DND-41 (cell line): ENCODE results near the gene KNCN.

Experiments
- ATAC-seq: fragments of 200-7000 bp; cut with Tn5 transposase; 3 replicates; pipeline ENCODE4 v1.9.1; 2021; ENCODE audit warnings: low read depth; ENCODE audit not compliant: insufficient read depth
- DNase-seq: peaks from one replicate; pipeline ENCODE4 v3.0.0-alpha.2; 2020
- H2AFZ ChIP-seq: 2 replicates; pipeline ENCODE4 v1.6.0; 2012; ENCODE audit warnings: low read depth, low read length
- H3K27ac ChIP-seq: 2 replicates; pipeline ENCODE4 v1.5.1; 2012; ENCODE audit warnings: low read length, inconsistent platforms
- H3K27me3 ChIP-seq: fragments of 200-600 bp; sonication (generic); 2 replicates; pipeline ENCODE4 v1.6.0; 2012; ENCODE audit warnings: low read length, mild to moderate bottlenecking, inconsistent platforms; ENCODE audit not compliant: insufficient read depth, poor library complexity
- H3K36me3 ChIP-seq: 2 replicates; pipeline ENCODE4 v1.5.1; 2012; ENCODE audit warnings: low read length, inconsistent platforms; ENCODE audit not compliant: insufficient read depth
- H3K4me1 ChIP-seq: 2 replicates; pipeline ENCODE4 v1.5.1; 2012; ENCODE audit warnings: mild to moderate bottlenecking, low read length; ENCODE audit not compliant: insufficient read depth
- H3K4me2 ChIP-seq: 2 replicates; pipeline ENCODE4 v1.6.0; 2012; ENCODE audit warnings: mild to moderate bottlenecking, moderate library complexity, low read length, inconsistent platforms; ENCODE audit not compliant: insufficient read depth
- H3K4me3 ChIP-seq, 2 experiments: fragments of 200-600 bp in 1 of 2; shearing (Covaris generic) in 1 of 2; 2 replicates each; pipeline ENCODE4 v1.5.1; 2012 to 2016; ENCODE audit warnings: inconsistent platforms in 2 of 2, low read length in 2 of 2, mild to moderate bottlenecking in 2 of 2, low read depth in 1 of 2, moderate library complexity in 1 of 2
- H3K79me2 ChIP-seq: 2 replicates; pipeline ENCODE4 v1.6.0; 2012; ENCODE audit warnings: low read length, inconsistent platforms; ENCODE audit not compliant: insufficient read depth
- H3K9ac ChIP-seq: 2 replicates; pipeline ENCODE4 v1.6.0; 2012; ENCODE audit warnings: low read depth, mild to moderate bottlenecking, inconsistent platforms, low read length, moderate library complexity
- H3K9me3 ChIP-seq: 2 replicates; pipeline ENCODE4 v1.5.1; 2012; ENCODE audit warnings: low read length, moderate library complexity, mild to moderate bottlenecking, inconsistent platforms; ENCODE audit not compliant: insufficient read depth, severe bottlenecking
- H4K20me1 ChIP-seq: 2 replicates; pipeline ENCODE4 v1.6.0; 2012; ENCODE audit warnings: low read length; ENCODE audit not compliant: insufficient read depth
- CTCF ChIP-seq: IDR thresholded peaks from 2 replicates; pipeline ENCODE4 v1.5.1; 2012; ENCODE audit warnings: borderline replicate concordance, low read length, moderate library complexity, mild to moderate bottlenecking; ENCODE audit not compliant: poor library complexity, severe bottlenecking; ENCODE audit errors: extremely low read depth
- EZH2 ChIP-seq: IDR thresholded peaks from 3 replicates; pipeline ENCODE4 v1.6.1; 2012; ENCODE audit warnings: borderline replicate concordance, low read depth, mild to moderate bottlenecking, moderate library complexity, low read length, inconsistent platforms; ENCODE audit not compliant: severe bottlenecking

KNCN gene

DNA sequence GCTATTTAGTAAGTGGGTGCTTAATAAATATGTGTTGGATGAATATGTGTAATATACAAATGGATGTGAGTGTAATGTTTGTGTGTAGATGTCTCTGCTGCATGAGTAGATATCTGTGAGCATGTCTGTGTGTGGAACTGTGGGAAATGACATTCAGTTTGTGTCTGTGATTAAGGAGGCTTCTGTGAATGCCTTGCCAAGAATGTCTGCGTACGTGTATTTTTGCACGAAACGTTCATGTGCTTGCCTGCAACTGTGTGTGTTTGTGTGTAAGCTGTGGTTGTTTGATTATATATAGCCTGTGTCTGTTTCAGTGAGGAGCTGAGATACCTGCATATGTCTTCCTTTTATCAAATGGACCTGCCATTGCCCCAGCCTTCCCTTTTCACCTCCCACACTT, 48.0 kb downstream of the KNCN start:
- Histone ChIP-seq H3K36me3 (no peaks in the 10 kb centered on the region), H3K4me3 (no peak overlapping the region), H3K9ac (no peak overlapping the region), H3K9me3 (no peaks in the 10 kb centered on the region), H3K4me2 (no peak overlapping the region), H3K27me3 (peaks cover 3% of the 10 kb centered on the region), H3K4me1 (no peaks in the 10 kb centered on the region), H4K20me1 (no peaks in the 10 kb centered on the region), H2AFZ (no peak overlapping the region), H3K79me2 (no peaks in the 10 kb centered on the region), H3K27ac (no peak overlapping the region)
- DNase-seq (no peak), ATAC-seq (no peak)
- TF ChIP-seq EZH2: no peak
- no peak for TF ChIP-seq CTCF

GRCh38 chr1:46501528-46501927, 49.9 kb downstream of the KNCN start:
- H3K9ac ChIP-seq: no peak overlapping the region
- no peak overlapping the region for H2AFZ ChIP-seq
- H3K9me3 ChIP-seq: no peaks in the 10 kb centered on the region
- TF ChIP-seq CTCF (no peak), EZH2 (no peak)
- no peak overlapping the region for H3K27ac ChIP-seq
- H3K36me3 ChIP-seq: no peaks in the 10 kb centered on the region
- H3K79me2 ChIP-seq: no peaks in the 10 kb centered on the region
- peaks cover 3% of the 10 kb centered on the region for H3K27me3 ChIP-seq
- no peaks in the 10 kb centered on the region for H3K4me1 ChIP-seq
- H4K20me1 ChIP-seq: no peaks in the 10 kb centered on the region
- H3K4me2 ChIP-seq: no peak overlapping the region
- H3K4me3 ChIP-seq: no peak overlapping the region
- ATAC-seq: no peak
- DNase-seq: no peak

DNA sequence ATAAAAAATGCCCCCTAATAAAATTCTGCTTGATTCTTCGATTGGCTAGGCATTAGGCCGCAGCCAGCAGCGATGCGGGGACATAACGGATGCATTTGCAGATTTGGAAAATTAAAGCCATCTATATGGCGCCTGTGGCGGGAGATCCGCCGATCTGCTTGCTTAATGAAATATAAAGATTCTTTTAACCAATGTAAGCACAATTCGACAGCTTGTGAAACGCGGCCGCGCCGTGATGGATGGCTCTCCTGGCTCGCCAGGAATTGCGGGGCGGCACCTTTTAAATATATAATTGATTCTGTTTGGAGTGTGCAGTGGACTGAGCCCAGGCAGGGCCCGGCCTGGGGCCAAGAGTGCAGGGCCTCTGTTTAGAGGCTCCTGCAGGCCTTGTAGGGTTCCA, 53.8 kb downstream of the KNCN start:
- no peak overlapping the region for H3K4me2 ChIP-seq
- H3K36me3 ChIP-seq: no peaks in the 10 kb centered on the region
- no peak for TF ChIP-seq EZH2
- TF ChIP-seq CTCF: no peak
- ATAC-seq (no peak), DNase-seq (no peak)
- H3K9ac ChIP-seq: no peak overlapping the region
- no peaks in the 10 kb centered on the region for H3K4me1 ChIP-seq
- H3K79me2 ChIP-seq: no peaks in the 10 kb centered on the region
- H3K9me3 ChIP-seq: no peaks in the 10 kb centered on the region
- no peak overlapping the region for H3K27ac ChIP-seq
- H3K27me3 ChIP-seq: peaks cover 23% of the 10 kb centered on the region
- H2AFZ ChIP-seq: no peak overlapping the region
- no peak overlapping the region for H3K4me3 ChIP-seq
- H4K20me1 ChIP-seq: no peaks in the 10 kb centered on the region

DNA sequence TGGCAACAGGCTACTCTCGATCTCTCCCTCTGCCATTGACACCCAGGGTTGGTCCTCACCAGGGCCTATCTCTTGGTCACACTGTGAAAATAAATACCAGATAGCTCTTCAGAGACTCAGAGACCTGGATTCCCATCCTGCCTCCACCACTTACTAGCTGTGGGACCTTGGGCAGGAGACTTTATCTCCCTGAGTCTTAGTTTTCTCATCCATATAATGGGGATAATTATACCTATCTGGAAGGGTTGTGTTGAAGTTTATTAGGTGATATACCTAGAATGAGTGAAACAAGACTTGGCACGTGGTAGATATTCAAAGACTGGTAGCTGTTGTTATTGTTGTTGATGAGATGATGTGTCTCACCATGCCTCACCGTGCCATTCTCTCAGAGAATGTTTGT, 54.4 kb downstream of the KNCN start:
- Histone ChIP-seq H3K79me2 (no peaks in the 10 kb centered on the region), H4K20me1 (no peaks in the 10 kb centered on the region), H3K4me2 (no peak overlapping the region), H3K4me1 (no peaks in the 10 kb centered on the region), H3K36me3 (no peaks in the 10 kb centered on the region), H3K9ac (no peak overlapping the region), H2AFZ (no peak overlapping the region), H3K27ac (no peak overlapping the region), H3K9me3 (no peaks in the 10 kb centered on the region), H3K4me3 (no peak overlapping the region), H3K27me3 (peaks cover 29% of the 10 kb centered on the region)
- ATAC-seq (no peak), DNase-seq (no peak)
- TF ChIP-seq CTCF (no peak), EZH2 (no peak)
